Epithelial cell of esophagus (primary cell): ENCODE data around the gene ALPL.
A peak's percentile ranks its signal among the peaks of the same experiment; 100 is the strongest.

ENCODE experiments used
- DNase-seq: peaks from one replicate; pipeline ENCODE4 v3.0.0; 2010; ENCODE audit warnings: low read depth
- H3K4me3 ChIP-seq: 2 replicates; pipeline ENCODE4 v1.5.1; 2011; ENCODE audit warnings: mild to moderate bottlenecking, low read length, control low read depth
- TF ChIP-seq, protein P1 (sequence below): IDR thresholded peaks from 2 replicates; pipeline ENCODE4 v1.5.1; 2011; ENCODE audit warnings: low read depth, mild to moderate bottlenecking, low read length, control low read depth, inconsistent platforms; ENCODE audit not compliant: insufficient read depth; ENCODE audit errors: missing control alignments

ALPL gene

DNA sequence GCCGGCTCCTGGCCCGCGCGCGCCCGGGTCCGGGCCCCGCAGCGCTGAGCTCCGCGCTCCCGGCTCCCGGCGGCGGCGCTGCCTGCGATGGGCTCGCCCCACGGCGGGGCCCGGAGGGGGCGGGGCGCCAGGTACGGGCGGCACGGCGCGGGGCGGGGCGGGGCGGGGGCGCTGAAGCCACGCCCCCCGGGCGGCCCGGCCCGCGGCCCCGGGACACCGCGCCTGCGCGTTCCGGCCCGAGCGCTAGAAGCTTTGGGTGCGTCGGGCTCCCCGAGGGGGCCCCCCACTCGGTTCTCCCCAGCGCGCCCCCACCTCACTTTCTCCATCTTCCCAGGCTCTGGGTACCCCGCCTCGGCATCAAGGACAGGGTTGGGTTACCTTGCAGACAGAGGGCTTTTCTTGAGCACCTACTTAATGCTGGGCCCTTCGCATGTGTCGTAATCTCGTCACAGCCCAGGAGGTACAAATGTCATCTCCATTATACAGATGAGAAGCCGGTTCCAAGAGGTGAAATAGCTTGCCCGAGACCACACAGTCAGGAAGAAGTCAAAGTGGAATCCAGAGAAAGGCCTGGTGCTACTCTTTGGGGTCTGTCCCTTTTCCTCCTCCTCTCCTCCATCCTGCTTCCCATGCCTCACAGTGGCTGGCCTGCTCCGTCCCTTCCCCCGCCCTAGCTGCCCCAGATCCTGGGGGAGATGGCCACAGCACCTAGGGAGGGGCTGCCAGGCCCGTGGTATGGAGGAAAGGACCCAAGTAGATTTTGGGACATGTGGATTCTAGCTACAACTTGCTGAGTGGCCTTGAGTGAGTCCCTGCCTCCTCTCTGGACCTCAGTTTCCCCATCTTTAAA, 113.5 kb downstream of the ALPL start:
- peak; percentile 56 for DNase-seq
- H3K4me3 ChIP-seq, result peak overlapping the region; percentile 27
- TF ChIP-seq, protein P1, sequence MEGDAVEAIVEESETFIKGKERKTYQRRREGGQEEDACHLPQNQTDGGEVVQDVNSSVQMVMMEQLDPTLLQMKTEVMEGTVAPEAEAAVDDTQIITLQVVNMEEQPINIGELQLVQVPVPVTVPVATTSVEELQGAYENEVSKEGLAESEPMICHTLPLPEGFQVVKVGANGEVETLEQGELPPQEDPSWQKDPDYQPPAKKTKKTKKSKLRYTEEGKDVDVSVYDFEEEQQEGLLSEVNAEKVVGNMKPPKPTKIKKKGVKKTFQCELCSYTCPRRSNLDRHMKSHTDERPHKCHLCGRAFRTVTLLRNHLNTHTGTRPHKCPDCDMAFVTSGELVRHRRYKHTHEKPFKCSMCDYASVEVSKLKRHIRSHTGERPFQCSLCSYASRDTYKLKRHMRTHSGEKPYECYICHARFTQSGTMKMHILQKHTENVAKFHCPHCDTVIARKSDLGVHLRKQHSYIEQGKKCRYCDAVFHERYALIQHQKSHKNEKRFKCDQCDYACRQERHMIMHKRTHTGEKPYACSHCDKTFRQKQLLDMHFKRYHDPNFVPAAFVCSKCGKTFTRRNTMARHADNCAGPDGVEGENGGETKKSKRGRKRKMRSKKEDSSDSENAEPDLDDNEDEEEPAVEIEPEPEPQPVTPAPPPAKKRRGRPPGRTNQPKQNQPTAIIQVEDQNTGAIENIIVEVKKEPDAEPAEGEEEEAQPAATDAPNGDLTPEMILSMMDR, result no peak

DNA sequence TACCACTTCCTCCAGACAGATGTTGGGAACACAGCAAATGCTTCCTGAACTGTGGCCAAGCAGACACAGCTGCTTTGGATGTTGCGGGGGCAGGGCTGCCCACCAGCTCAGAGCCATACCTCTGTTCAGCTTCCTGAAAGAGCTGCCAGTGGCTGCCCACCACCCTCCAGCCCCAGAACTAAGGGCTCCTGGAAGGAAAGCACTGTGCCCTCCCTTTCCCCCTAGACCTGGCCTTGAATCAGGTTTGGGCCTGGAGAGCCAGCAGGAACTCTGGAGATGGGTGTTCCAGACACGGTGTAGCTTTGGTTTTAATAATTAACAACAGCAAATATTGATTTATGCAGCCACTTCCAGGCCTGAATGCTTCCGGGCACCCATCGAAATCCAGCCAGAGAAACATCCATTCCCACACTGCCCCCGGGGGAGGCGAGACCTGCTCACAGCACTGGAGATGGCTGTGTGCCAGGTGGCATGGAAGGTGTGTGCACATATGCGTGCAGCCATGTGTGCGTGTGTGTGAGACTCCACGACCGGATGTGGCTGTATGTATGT, 114.3 kb downstream of the ALPL start:
- no peak overlapping the region for H3K4me3 ChIP-seq
- DNase-seq, result peak; percentile 46
- TF ChIP-seq, protein P1, result no peak

DNA sequence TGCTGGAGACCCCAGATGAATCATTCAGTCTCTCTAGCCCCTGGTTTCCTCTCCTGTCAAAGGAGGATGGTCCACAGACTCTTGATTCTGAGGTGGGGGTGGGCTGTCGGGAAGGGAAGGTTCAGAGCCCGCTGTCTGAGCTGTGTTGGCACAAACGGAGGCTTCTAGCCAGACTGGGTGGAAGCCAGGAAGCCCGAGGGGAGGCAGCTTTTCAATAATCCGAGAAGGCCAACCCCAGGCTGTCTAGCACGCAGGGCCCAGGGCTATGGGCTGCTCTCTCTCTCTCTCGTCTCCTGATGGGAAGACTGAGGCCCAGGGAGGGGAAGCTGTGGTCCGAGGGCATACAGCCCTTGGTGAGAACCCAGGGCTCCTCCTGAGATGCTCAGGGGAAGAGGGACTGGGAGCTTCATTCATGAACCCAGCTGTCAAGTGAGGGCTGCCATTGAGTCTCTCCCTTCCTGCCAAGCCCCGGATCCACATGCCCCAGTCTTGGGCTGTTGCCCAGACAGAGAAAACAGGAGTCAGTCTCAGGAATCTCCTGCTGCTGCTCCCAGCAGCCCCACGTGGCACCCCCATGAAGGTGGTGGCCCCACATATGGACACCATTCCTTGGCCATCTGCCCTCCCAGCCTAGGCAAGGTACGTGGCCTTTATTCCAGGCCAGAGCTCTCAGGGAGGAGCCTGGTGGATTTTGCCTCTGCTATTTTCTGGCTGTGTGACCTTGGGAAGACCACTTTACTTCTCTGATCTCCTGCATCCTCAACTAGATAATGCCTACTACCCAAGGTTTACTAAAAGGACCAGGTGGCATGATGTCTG, 115.6 kb downstream of the ALPL start:
- TF ChIP-seq, protein P1, result no peak
- DNase-seq, result no peak
- no peak overlapping the region for H3K4me3 ChIP-seq

DNA sequence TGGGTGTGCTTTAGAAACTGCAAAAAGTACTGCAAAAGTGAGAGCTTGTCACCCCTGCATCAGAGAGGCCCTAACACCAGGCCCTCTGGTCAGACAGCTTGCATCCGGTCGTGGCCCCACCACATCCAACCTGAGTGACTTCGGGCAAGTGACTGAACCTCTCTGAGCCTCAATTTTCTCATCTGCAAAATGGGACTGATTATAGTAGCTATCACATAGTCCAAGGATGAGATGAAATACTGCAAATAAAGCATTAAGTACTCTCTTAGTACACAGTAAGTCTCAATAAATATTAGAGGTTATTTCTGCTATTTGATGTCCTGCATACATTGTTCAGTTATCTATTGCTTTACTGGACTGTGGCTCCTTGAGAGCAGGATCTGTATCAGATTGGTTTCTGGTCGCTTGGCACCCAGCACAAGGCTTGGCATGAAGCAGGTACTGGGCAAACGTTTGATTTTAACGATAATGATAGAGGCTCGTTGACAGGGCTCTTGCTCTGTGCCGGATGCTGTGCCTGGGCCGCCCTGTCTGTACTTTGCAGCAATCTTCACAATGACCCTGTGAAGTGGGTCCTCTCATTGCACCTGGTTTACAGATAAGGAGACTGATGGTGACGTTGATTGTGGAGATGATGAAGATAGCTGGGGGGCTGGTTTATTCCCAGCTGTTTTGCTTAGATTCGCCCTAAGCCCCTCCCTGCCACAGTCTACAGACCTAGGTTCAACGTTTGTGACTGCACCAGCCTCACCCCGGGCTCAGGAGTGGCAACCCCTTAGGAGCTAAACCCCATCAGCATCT, 116.4 kb downstream of the ALPL start:
- DNase-seq, result no peak
- no peak overlapping the region for H3K4me3 ChIP-seq
- TF ChIP-seq, protein P1, result no peak

DNA sequence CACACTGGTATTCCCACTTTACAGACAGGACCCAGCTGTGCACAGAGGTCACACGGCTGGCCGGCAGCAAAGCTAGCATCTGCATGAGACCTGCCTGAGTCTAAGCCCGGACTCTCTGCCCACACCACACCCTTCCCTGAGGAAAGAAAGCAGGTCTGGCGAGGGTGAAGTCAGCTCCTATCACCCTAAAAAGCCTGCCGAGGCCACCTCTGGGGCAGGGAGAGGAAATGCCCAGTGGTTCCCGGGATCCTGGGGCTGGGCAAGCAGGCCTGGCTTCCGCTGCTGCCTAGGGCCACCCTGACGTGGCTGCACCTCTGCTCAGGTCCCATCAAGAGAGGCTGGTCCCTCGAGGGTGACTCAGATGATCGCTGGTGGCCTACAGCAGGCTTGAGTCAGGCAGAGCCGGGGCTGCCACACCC, 117.7 kb downstream of the ALPL start:
- peak; percentile 76 for DNase-seq

More for the DNA sequence above, 117.7 kb downstream of the ALPL start:
- H3K4me3 ChIP-seq, result no peak overlapping the region
- TF ChIP-seq, protein P1, result no peak
